GM19468 (cell line): ENCODE results near the gene UBE2L3.
"Not testable (repeated sequence)": the region's sequence is repeated elsewhere in the genome, so short reads cannot be mapped to it uniquely, and the experiment has no call there.

Experiments
- ATAC-seq: cut with Tn5 transposase; IDR thresholded peaks from one replicate; pipeline ENCODE4 v1.9.1; 2021; ENCODE audit warnings: mild to moderate bottlenecking, moderate library complexity, moderate number of reproducible peaks; ENCODE audit not compliant: unreplicated experiment; ENCODE audit errors: extremely low read depth

UBE2L3 gene

DNA sequence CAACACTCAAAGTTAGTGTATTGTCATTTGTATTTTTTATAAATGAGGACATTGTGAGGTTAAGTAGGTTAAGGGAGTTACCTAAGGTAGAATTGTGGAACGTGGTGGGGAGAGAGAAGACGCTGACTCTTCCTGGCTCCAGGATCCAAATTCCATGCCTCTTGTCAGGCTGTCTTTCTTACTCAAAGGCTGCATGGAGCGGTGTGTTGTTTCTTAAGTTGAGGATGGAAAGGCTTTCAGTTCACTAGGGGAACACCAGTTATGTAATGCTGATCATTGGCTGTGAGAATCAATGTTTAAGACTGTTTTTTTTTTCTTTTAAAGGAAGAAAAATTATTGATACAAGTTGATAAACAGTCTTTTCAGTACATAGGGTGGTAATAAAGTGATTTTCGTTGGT lies 2.9 kb downstream of the UBE2L3 start:
- no peak for ATAC-seq

DNA sequence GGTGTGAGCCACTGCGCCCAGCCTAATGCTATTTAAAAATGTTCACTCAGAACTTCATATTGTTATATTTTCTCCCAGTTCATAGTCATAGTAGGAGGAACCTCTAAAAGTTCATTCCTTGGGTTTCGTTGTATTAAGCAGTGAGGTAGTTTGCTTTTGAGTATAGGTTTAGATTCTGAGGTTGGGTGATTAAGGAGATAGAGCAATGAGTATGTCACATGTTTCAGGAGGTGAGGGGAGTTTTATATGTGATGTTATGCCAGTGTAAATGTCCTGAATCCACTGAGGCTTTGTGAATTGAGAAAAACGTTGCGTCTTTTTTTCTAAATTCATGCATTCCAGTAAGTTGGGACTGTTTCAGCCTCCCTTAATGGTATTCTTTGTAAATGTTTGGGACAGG lies 4.2 kb downstream of the UBE2L3 start:
- ATAC-seq = no peak

DNA sequence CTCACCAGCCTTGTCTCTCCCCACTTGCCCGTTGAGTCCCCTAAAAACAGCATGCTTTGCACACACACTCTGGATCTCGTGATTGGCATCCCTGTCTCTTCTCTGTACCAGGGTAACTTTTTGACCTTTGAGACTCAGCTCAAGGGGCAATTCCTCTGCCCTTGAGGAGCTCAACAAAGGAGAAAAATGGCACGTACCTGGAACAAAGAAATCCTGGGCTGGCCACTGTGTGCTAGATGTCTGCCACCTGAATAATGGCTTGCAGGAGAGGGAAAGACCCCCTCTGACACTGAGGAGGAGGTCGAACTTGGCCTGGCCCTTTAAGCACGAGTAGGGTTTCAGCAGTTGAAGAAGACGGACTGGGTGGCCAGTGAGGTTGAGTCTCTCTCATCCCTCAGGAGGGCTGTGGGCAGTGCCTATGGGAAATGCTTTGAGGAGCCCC lies 5.8 kb downstream of the UBE2L3 start:
- ATAC-seq = no peak

DNA sequence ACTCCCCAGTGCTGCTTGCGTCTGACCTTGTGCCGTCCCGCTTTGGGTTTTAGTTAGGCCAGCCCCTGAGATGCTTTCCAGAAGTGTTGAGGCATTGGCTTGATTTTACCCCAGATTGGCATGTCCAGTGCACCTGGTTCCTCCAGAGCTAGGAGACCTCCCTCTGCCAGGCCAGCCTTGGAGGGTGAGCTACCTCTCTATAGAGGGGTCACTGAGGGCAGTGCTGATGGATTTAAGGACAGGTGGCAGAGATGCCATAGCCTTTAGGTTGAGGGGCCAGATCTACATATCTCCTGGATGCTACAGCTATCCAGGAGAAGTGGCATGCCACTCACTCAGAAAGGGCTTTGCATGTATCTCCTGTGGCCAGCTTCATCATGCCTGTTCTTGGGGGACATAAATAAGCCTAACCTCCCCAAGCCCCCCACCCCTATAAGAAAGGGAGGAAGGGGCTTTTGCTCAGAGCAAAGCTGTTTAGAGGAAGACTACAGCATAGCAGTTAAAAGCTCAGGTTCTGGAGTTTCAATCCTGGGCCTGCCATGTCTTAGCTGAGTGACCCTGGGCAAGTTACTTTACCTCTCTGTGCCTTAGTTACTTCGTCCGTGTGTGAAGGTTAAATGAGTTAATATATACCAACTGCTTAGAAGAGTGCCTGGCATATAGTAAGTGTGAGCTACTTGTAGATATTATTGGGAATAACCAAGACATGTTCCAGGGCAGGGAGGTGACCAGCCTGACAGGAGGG lies 6.4 kb downstream of the UBE2L3 start:
- no peak for ATAC-seq

DNA sequence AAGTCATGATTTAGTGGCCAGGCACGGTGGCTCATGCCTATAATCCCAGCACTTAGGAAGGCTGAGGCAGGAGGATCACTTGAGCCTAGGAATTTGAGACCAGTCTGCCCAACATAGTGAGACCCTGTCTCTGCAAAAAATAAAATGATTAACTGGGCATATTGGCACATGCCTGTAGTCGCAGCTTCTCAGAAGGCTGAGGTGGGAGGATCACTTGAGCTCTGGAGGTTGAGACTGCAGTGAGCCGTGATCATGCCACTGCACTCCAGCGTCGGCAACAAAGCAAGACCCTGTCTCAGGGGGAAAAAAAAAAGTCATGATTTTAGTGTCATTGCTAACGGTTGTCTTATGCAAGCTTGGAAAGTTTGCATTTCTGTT lies 11.9 kb downstream of the UBE2L3 start:
- ATAC-seq = no peak

DNA sequence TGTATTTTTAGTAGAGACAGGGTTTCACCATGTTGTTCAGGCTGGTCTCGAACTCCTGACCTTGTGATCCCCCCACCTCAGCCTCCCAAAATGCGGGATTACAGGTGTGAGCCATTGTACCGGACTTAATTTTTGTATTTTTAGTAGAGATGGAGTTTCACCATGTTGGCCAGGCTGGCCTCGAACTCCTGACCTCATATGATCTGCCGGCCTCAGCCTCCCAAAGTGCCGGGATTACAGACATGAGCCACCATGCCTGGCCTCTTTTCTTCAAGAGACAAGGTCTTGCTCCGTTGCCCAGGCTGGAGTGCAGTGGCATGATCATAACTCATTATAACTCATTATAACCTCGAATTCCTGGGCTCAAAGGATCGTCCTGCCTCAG lies 13.1 kb downstream of the UBE2L3 start:
- not testable (repeated sequence) for ATAC-seq

DNA sequence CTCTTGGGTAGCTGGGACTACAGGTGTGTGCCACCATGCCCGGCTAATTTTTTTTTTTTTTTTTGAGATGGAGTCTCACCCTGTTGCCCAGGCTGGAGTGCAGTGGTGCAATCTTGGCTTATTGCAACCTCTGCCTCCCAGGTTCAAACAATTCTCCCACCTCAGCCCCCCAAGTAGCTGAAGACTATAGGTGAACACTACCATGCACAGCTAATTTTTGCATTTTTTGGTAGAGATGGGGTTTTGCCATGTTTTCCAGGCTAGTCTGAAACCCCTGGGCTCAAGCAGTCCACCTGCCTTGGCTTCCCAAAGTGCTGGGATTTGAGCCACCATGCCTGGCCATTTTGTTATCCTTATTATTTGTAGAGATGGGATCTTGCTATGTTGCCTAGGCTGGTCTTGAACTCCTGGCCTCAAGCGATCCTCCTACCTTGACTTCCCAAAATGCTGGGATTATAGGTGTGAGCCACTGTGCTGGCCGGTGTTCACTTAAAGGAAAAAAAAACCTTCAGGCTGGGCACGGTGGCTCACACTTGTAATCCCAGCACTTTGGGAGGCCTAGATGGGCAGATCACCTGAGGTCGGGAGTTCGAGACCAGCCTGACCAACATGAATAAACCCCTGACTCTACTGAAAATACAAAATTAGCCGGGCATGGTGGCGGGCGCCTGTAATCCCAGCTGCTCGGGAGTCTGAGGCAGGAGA lies 13.6 kb downstream of the UBE2L3 start:
- ATAC-seq = not testable (repeated sequence)

DNA sequence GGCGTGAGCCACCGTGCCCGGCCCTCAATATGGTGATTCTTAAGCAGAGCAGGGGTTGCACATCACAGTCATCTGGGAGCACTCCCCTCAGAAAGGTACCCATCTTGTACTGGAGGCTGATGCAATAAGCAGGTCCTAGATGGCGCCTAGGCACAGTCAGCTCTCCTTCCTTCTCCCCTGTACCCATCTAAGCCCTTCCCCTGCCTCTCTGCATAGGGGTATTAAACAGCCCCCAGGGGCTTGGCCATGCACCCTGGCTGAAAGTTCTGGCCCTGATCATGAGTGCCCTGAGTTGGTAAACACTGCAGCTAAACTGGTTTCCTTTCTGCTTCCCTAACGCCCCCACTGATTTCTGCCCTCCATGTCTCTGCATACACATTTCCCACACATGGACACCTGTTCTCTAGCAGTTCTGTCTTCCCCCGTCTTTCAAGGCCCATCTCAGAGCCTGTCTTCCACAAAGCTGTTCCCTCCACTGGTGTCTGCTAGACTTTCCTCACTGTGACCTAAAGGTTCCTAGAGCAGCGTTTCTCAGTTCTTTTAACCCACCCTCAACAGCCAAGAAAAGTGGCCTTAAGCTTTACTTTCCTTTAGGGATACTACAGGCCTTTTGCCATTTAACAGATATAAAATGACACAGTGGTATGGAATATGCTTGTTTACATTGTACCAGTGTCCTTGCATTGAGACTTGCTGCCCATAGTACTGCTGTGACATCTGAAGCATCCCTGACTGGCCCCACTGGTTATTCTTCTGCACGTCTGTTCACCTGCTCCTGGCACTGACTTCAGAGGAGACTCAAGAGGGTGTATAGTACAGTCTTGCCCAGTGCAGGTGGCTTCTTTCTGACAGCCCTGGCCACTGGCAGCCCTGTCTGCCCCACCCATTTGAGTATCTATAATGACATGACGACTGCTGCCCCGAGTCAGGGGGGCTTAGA lies 15.6 kb downstream of the UBE2L3 start:
- ATAC-seq = no peak

DNA sequence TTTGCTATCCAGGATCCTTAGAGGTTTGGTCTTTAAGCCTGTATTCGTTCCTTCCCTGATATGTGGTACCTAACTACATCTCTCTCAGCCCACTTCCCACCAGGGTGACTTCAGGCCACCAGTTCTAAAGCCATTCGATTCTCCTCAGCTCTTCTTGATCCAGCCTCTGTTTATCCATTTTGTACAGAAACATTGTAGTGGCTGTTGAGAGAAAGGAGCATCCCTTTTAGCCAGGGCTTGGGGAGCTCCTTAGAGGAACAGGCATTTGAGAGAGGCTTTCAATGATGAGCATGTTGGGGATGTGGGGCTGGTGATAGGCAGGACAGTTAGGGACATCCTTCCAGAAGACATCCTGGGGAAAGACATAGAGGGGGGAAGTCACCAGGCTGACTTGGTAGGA lies 17.9 kb downstream of the UBE2L3 start:
- ATAC-seq = no peak

DNA sequence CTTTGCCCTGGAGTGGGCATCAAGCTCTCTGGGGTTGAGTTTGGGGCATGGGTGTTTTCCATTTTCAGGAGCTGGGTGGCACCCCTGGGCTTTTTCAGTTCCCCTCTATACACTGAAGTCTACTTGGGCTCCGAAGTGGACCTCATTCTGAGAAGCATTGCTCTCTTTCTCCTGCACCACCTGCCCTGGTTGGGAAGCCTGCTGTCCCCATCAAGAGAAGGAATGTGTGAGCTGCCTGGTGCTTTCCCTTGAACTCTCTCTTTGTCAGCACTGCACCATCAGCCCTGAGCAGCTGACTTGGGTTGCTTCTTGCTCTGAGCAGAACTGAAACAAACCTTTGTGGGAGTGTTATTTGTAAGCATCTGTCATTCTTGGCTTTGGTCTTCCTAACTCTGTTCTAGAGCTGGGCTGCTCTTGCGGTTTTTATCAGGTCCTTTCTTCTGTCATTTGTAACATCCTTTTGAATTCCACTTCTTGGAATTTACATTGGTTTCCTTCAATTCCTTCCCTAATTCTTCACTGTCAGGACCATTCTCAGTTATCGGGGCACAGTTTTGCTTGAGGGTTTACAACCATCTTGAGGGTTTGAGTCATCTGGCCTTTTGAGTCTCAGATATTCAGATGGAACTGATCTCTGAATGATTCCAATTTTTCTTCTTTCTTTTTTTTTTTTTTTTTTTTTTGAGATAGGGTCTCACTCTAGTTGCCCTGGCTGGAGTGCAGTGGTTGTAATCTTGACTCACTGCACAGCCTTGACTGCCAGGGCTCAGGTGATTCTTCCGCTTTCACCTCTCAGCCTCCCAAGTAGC lies 20.5 kb downstream of the UBE2L3 start:
- ATAC-seq = peak; percentile 82

DNA sequence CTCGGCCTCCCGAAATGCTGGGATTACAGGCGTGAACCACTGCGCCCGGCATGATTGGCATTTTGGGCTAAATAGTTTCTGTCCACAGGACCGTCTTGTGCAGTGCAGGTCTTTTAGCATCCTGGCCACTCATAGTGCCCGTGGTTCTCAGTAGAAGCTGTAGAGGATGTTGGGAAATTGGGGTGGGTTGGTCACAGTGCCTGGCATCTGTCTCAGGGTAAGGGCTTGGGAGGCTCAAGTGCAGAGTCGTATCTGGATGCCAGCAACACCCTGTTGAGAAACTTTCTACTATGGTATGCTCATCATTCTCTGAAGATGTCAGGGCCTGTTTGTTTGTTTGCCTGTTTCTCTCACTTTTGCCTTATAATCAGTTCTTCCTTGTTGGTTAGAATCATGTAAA lies 21.9 kb downstream of the UBE2L3 start:
- ATAC-seq = no peak

DNA sequence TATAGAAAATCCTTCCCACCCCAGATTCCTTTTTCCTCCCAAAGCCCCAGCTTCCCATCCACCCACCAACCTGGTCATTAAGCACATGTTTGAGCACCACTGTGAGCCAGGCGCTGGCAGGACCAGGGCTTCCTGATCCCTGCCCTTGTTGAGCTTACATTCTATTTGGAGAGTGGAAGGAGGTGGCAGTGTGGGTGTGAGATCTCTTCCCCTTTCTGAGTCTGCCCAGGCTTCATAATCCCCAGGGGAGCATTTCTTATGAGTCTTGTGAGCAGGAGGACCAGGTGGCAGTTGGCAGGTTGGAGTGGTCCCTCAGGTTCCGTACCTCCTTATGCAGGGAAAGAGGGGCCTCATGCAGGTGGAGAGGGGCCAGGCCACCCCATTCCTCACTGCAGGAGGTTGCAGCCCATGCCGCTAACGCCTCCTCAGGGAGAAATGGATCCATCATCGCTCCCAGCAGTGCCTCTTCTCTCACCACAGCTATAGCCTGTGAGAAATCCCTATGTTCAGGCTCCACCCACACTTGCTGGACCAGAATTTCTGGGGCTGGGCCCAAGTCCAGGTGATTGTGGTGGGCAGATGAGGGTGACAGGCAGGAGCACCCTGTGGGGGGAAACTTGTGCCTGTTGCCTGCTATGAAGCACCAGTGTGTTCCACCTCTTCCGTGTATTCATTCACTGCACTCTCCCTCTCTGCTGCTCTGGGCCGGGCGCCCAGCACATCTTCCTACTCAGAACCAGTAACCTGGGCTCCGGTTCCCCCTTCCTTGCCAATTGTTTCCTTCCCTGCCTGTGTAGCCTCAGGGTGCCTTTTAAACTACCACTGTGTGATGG lies 23.5 kb downstream of the UBE2L3 start:
- no peak for ATAC-seq

DNA sequence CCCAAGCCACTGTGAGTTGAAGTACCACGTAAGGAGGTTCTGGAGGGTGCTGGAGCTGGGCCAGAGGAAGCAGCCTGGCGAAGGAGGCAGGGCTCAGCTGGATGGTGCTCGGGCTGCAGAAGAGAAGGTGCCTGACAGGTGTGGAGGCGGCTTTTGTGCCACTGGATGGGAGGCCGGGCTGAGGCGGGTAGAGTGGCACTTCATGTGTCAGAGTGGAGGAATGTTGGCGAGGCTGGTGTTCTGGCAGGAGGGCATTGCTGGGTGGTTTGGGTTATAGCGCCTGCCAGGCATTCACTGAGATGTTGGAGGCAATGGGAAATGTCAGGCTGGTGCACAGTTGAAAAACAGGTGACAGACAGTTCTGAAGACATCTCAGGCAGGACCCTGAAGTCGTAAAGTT lies 24.2 kb downstream of the UBE2L3 start:
- ATAC-seq = no peak

DNA sequence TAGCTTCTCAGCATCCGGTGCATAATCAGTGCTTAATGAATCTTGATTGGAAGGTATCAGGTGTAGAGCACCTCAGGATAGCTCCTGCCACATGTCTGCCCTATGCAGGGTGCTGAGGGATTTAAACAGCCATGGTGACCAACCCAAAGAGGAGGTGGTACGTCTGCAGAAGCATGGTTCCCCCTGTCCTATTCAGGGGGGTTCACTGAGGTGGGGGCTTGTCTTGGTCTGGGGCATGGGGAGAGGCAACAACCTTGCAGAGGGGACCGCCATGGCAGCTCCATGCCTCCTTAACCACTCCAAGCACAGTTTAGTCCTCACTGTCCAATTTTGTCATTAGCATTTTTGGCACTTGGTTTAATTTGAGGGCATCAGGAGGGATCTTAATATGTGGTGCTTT lies 24.9 kb downstream of the UBE2L3 start:
- no peak for ATAC-seq

DNA sequence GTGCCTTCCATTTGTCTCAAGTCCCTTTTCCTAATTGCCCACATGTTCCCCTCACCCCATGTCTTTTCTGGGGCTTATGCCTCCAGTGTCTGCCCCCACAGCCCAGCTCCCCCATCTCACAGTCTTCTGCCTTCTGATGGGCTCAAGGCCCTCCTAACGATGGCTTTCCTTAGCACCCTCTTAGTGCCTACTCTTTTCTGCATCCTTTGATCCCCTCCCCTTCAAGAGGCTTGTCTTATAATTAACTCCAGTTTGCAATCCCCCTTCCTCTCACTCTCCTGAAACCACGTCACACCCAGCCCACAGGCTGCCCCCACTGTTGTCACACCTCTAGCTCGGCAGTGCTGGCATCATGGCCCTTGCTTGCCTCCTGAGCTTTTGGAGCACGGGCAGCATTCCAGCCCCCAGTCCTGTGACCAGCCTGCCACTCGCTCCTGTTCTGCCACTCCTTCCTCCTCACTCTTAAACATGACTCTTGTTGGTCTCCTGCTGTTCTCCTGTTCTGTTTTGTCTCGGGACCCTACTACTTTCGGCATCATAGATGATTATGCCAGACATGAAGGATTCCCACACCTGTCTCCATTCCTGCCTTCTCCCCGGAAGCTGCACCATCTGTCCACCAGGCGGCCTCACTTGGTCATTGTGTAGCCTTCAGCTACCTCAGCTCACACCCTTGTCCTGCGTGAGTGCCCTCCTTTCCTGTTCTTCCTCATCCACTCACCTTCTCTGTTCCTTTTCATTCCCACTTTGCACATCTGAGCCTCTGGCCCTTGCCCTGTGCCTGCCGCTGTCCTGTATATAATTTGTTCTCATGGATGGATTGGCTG lies 26.1 kb downstream of the UBE2L3 start:
- ATAC-seq = no peak

DNA sequence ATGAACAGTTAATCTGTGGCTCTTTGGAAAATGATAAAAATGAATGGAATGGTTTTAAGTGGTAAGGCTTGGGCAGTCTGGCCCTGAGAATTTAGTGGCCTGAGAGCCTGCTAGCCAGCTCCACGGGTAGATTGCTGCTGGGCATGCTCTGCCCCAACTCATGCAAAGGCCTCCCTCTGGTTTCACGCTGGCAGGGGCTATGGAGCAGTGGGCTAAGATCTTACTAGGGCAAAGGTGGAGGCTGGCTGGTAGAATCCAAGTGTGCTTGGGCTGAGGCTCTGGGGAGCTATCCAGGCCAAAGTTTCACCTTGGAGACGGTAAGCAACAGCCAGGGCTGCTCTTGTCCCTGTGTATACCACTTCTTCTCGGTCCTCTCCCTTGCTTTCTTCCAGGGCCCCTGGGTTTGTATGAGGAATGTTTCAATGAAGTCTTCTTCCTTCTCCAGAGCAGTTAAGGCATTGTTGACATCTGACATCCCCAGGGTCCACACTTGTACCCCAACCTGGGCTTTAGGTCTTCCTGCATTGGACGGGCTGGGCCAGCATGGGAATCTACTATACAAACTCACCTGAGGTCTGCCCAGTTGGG lies 27.4 kb downstream of the UBE2L3 start:
- ATAC-seq = no peak

DNA sequence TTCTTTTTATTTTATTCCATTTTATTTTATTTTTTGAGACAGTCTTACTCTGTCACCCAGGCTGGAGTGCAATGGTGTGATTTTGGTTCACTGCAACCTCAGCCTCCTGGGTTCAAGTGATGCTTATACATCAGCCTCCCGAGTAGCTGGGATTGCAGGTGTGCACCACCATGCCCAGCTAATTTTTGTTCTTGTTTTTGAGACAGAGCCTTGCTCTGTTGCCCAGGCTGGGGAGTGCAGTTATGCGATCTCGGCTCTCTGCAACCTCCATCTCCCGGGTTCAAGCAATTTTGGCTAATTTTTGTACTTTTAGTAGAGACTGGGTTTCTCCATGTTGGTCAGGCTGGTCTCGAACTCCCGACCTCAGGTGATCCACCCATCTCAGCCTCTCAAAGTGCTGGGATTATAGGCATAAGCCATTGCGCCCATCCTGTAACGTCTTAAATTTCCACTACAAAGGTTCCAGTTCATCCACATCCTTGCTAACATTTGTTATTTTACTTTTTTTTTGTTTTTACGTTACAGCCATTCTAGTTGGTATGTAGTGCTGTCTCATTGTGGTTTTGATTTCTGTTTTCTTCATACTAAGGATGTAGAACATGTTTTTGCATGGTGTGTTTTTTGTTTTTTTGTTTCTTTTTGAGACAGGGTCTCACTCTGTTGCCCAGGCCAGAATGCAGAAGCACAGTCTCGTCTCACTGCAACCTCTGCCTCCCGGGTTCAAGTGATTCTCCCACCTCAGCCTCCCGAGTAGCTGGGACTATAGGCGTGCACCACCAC lies 29.0 kb downstream of the UBE2L3 start:
- ATAC-seq = not testable (repeated sequence)
